ENCODE data around the gene DRC1.

Gene DRC1

DNA sequence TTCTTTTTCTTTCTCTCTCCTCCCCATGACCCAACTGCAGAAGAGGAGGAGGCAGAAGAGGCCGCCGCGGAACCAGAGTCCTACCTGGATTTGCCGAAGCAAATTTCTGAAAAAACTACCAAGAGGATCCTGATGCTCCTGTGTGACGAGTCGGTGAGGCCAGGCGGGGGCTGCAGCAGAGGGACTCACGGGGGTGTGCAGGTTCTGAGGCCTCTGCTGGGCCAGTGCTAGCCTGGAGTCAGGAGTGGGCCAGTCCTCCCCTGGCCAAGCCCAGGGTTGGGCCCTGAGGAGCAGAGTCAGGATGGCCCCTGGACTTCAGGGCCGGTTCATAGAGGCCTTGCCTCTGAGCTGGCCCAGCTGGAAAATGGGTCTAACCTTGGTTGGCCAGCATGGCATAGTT is 46.9 kb downstream of the DRC1 start:
- no peak for DNase-seq (ENCODE audit: low read depth)

DNA sequence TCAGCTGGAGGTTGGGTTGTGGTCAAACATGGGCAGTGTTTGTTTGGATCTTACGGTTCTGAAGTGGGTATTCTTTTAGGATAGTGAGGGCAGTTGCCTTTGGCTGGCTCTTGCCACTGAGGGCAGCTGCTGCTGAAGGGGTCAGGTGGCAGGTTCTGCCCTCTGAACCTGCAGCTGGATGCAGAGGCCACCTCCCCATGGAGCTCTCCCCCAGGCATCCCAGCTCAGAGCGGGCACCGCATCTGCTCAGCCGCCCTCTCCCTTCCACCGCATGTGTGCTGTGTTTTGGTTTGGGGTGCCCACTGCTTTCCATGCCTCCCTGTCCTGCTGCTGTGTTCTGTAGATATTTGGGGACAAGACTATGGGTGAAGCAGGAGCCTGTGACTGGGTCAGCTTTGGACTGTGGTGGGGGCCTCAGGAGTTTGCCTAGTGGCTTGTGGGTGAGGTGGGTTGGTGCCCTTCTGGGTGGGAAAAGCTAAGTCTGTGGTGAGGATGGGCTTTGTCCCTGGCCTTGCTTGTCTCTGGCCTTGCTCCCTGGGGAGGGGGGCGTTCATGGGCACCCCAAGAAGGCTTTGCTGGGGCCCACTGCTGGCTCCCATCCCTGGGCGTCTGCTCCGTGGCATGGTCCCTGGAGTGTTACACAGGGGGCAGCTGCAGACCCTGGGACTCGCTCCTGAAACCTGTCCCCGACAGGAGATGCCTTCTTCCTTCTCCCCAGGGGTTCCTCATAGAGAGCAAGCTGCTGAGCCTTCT is 47.7 kb downstream of the DRC1 start:
- DNase-seq (ENCODE audit: low read depth) = no peak

DNA sequence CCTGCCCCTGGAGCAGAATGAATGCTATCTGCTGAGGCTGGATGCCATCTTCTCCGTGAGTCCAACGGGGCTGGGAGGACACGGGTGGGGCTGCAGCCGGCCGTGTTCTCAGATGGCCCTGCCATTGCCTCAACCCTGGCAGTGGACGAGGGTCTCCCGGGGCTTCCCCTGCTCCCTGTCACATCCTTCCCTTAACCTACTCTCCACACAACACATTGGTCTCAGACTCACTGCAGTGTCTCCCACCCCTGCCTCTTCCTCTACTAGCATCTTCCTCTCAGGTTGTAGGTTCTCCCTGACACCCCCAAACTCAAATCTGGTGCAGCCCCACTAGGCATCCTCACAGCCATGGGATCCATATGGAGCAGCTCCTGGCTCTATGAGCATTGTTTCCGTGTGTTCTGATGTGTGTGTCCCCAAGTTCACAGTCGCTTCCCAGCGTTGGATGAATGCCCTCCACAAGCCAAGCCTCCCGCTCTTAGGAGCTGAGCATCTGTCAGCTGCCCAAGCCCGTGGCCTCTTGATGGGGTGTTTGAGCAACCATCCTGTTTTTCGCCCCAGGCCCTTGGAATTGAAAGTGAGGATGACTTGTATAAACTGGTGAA is 48.4 kb downstream of the DRC1 start:
- DNase-seq (ENCODE audit: low read depth) = no peak

DNA sequence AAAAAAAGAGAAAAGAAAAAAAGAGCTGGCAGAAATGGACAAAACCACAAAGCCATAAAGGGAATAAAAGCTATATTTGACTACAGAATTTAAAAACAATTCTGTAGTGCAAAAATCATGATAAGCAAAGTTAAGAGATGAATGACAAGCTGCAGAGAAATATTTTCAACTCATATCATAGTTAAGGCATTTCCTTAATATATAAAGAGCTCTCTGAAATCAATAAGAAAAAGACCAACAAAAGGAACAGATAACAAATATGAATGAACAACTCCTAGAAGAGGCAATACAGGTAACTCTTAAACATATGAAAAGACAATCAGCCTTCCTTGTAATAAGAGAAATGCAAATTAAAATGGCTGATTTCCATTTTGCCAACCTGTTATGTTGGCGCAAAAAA is 50.0 kb downstream of the DRC1 start:
- no peak for DNase-seq (ENCODE audit: low read depth)

DNA sequence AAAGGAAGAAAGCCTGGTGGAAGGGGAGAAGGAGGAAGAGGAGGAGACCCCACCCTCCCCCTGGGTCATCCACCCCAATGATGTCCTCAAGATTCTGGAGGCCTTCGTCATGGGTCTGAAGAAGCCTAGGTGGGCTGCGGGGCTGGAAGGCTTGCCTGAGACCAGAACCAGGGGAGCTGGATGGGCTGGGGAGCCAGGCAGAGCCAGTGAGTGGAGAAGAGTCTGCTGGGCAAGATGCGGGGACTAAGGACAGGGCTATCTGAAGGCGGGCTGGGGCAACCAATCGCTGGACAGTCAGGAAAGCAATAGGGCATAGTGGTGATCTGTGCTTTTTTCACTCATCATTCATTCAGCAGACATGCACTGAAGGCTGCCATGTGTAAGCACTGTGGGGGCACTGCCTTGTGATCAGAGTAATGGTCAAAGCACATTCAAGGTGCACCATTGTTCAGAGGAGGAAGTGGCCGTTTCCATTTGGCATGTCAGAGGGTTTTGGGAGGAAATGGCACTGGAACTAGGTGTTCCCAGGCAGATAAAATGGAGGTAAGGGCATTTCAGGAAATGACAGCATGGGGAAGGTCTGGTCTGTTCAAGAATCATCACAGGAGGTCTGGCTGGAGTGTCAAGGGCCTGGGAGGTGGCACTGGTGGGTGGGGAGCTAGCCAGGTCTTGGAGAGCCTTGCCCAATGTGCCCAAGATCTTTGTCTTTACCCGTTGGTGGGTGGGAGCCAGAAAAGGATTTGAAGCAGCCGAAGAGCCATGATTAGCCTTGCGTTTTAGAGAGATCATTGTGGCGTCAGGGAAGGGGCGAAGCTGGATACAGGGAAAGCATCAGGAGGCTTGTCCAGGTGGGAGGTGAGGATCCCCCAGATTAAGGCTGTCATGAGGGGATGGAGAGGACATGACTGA is 52.0 kb downstream of the DRC1 start:
- no peak for DNase-seq (ENCODE audit: low read depth)

DNA sequence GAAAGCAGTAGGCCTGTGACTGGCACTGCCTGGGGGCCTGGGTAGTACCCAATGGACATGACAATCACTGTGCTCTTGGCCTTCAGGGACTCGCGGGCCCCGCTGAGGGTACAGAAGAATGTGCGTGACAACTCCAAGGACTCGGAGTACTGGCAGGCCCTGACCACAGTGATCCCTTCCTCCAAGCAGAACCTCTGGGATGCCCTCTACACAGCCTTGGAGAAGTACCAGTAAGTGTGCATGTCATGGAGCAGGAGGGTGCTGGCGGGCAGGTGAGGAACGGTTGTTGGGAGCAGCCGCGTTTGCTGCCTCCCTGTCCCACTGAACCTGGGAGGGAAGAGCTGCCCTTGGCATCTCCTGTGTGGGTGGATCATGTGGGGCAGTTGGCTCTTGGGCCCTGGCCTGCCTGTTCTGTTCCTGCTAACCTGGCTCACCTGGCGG is 52.9 kb downstream of the DRC1 start:
- DNase-seq (ENCODE audit: low read depth) = no peak

DNA sequence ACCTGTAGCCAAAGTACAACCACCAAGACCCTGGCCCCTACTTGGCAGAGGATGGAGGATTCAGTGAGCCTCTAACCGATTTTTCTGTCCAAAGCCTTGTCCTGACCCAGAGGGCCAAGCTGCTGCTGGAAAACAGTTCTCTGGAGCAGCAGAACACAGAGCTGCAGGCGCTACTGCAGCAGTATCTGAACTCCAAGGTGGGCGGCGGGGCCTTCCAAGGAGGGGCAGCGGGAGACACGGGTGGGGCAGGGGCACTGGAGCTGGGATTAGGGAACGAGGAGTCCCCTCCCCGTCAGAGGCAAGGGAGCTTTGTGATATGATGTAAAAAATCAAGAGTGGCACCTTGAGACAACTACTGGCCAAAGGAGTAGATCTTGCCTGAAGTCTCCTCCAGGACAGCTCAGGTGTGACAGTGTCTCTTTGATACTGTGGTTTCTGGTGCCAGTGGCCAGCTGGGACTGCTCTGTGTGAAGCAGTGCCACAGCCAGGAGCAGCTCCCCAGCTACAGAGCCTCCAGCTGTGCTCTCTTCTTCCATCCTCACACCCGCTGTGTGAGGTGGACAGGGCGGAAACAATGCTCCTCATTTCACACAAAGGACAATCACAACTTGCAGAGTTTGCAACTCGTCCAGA is 53.4 kb downstream of the DRC1 start:
- no peak for DNase-seq (ENCODE audit: low read depth)

DNA sequence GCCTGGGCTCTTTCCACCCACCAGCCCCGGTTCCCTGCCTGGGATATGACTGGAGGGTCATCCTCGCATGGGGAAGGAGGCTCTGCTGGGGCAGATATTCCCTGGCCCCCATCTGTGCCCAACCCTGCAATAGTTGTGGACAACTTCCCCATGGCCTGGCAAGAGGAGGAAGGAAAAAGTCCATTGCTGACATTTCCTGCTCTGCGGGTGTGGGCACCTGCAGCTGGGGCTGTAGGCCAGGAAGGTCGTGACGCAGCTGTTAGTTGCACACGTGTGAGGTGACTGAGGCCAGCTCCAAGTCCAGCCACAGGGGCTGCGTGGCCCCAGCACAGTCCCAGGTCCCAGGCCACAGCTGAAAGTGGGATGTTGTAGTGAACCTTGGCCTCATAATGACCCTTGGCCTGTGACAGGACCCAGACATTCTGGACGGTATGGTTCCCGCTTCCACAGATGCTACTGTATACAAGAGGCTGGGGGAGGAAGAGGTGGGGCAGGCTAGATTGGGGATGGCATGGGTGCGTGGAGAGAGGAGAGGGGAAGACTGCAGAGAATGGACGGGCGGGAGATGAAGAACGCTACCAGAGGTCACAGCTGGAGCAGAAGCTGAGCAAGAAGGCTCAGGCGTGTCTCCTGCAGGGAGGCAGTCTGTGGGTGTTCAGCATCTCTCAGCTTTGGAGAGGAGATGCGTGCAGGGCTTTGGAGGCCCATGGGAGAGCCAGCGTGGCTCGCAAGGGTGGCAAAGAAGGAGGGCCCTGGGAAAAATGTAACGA is 54.1 kb downstream of the DRC1 start:
- DNase-seq (ENCODE audit: low read depth) = no peak

DNA sequence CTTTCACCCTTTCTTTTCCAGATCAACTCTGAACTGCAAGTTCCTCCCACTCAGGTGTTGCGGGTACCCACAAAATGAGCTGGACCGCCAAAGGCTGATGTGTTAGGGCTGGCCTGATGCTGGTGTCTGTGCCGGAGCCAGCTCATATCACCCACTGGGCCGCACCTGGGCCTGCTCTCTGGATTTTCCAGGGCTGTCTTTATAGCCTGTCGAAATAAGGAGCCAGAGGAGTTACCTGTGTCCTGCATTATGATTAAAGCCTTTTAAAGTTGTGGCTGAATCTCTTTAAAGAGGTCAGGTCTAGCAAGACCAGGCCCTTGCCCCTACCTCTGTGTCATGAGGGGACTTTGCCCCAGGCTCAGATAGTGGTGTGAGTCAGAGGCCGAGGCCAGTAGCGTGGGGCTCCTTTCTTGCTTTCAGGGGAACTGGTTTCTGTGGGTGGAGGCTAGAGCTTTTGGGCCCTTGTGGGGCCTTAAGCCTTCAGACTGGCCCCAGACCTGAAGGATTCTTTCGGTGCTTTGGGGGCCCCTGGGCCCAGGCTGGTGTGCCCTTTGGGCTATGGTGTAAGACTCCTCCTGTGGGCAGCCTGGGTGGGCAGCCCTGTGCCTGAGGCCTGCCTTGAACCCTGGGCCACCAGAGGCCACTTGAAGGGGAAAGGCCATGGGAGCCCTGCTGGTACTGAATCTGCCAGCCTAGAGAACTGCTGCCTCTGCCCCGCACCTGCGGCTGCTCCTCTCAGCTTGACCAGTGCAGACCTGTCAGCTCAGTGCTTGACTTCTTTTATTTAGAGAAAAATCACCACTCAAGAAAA is 54.9 kb downstream of the DRC1 start:
- DNase-seq (ENCODE audit: low read depth) = no peak

DNA sequence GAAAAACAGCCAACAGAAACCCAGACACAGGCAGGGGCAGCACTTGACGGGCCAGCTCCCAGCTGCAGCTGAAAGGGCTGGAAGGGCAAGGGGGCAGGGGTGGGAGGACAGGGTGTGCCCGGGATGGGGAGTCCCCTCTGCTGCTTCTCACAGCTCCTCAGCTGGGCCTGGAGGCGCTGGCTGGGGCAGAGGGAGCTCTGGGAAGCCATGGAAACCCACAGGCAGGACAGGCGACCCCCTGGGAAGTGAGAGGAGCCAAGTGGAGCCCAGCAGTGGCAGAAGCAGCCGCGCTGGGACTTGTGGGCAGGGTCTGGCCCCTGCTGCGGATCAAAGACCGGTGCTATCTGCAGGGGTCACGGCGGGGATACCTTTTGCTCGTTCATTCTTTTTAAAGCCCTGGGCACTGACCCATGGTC is 55.5 kb downstream of the DRC1 start:
- no peak for DNase-seq (ENCODE audit: low read depth)

DNA sequence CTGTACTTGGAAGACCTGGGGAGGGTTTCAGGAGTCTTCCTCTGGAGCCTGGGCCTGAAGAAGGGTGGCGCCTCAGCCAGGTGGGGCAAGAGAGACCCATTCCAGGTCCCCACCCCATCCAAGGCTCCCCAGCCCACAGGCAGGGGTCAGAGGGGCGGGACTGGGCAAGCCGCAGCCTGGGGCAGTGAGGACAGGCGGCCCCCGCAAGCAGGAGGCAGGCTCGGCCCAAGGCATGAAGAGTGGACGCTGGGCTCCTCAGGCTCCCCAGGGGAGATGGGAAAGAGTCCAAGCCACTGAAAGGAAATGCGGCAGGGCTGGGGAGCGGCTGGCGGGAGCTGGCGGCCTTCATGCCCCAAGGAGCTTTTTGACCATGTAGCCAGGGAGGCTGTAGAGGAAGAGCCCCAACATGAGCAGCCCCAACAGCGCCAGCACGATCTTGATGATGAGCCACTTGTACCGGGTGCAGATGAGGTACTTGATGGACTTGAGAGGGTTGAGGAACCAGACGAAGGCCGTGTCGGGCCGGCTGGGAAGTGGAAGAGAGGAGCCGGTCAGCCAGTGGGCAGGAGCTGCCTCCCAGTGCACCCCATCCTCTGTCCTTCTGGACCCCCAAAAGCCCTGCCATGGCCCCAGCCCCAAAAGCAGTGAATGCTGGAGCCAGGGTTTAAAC is 56.1 kb downstream of the DRC1 start:
- no peak for DNase-seq (ENCODE audit: low read depth)

DNA sequence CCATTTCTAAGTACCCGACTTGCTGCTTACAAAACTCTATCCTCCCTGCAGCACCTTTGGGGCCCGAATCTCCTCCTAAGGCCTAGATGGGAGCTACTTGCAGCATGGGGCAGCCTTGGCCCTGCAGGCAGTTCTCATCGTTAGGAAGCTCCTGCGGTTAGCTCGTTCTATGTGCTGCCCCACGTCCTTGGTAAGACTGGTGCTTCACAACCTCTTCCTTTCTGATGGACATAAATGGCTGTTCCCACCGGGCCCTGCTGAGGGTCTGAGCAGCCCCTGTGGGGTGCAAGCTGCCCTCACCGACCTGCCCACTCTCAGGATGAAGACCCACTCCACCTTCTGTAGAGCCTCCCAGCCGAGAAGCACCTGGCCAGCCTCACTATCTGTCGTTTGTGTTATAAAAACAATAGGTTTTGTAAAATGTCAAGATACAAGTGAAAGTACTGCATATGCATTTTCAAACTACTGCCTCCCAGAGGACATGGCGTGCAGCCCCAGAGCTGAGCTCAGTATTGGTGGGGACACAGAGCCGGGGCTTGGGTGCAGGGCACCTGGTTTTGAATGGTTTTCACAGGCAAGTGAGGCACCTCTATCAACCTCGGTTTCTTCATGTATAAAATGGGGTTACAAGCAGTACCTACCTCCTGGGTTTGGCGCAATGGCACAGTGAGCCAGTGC is 56.8 kb downstream of the DRC1 start:
- DNase-seq (ENCODE audit: low read depth) = no peak

DNA sequence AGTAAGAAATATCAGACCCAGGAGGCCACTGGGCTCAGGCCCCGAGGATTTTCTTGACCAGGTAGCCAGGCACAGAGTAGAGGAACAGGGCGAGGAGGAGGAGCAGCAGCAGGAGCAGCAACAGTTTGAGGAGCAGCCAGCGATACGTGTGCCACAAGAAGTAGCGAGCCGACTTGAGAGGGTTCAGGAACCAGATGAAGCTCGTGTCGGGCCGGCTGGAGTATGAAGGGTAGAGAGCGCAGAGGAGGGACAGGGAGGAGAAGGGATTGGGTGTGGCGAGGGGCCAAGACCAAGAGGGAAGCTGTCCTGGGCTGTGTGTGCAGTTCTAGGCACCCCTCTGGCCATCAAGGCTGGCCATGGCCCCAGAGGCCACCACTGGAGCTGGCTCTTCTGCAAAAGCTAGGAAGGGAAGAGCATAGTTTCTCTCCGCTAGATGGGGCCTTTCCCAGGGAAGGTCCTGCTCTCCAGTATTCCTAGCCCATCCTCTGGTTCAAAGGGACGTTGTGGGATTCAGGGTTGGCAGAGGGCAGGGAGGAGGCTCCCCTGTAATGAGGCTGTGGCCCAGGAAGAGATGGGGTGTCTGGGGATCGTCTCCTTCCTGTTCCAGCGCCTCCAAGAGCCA is 58.4 kb downstream of the DRC1 start:
- DNase-seq (ENCODE audit: low read depth) = no peak

DNA sequence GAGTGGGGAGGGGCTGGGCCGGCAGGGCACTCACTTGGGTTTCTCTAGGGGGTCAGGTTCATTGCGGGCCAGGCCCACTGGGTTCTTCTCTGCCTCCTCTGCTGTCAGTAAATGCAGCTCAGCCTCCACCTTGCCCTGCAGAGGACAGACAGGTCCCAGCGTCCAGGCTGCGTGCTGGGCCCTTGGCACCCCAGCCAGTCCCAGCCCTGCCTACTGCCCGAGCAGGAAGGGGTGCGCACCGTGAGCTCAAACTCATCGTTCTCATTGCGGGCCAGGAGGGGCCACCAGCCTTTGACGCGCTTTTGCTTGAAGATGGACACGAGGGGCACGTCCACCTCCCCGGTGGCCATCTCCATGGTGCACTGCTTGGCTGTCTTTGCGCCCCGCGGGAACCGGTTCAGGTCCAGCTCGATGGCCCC is 58.9 kb downstream of the DRC1 start:
- no peak for DNase-seq (ENCODE audit: low read depth)

DNA sequence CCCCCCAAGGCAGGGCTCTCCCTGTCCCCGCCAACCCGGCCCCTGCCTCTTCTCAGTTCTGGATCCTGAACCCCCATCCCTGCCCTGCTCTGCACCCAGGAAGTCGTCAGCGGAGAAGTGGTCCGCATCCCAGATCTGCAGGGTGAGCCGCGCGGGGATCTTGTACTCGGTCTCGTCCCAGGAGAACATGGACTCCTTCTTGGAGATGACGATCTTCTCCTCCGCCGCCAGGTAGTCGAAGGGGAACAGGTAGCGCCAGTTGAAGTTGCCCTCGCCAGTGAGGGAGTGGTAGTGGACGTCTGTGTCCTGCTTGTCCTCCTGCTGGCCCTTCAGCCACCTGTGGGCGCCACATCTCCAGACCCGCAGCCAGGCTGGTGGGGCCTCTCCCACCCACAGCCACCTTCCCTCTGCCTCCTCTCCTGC is 59.9 kb downstream of the DRC1 start:
- DNase-seq (ENCODE audit: low read depth) = no peak

DNA sequence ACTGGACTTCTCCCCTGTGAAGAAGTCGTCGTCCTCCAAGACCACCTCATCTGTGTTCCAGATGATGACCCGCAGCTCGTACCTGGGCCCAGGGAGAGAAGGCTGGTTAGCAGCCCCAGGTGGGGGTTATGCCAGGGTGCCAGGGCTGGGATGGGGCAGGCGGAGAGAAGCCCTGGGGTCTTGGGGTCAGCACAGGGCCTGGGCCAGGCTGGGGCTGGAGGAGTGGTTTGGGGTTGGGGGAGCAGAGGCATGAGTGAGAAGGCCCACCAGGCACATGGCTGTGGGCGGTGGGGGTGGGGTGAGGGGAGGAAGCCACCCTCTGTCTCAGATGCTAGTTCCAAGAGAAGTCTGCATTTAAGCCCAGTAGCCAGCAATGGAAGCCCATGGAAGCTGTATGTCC is 60.4 kb downstream of the DRC1 start:
- no peak for DNase-seq (ENCODE audit: low read depth)

DNA sequence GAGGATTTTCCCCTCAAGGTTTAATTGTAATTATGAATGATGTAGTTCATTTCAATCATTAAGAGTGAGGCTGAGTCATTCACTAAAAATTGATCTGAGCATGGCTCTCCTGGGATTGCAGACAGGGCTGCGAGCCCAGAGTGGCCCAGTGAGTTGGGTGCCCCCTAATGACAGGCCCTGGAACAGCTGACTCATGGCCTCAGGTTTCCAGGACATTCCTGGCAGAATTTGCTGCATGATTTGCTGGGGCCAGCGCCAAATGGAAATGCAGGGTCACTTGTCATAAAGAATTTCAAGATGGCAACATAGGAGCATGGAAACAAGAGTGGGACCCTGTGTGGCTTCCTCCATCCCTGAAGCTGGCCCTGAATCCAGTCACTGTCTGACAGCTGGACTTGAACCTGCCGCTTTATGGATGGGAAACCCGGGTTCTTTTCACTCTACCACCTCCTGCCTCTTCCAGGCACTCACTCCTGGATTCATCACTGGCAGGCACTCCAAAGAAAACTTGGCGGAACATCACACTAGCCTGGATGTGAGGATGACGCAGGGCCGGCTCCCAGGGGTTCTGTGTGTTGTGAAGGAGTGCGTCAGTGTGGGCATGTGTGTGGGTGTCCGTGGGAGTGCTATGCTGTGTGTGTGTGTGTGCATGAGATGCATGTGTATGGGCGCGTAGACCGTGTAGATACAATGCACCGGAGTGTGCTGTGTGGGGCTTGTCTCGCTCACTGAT is 61.0 kb downstream of the DRC1 start:
- no peak for DNase-seq (ENCODE audit: low read depth)

Measured in stimulated activated CD8-positive, alpha-beta memory T cell treated with anti-CD3 and anti-CD28 coated beads, Interleukin-12 subunit alpha, Interleukin-12 subunit beta, amount 100 ng/mL, for 4 hours (primary cell).